Stimulated activated CD8-positive, alpha-beta memory T cell treated with anti-CD3 and anti-CD28 coated beads, Interleukin-12 subunit alpha, Interleukin-12 subunit beta, amount 100 ng/mL, for 4 hours (primary cell): ENCODE results near the gene NIPAL1.
A peak's percentile ranks its signal among the peaks of the same experiment; 100 is the strongest.
"Not testable (repeated sequence)": the region's sequence is repeated elsewhere in the genome, so short reads cannot be mapped to it uniquely, and the experiment has no call there.

Source experiments
- DNase-seq: peaks from one replicate; pipeline ENCODE4 v3.0.0-alpha.2; 2020; ENCODE audit warnings: low read depth

The NIPAL1 gene

GRCh38 chr4:48016141-48017107, at the start of gene NIPAL1, which contains the start of gene CNGA1:
TSS of gene NIPAL1 (plus strand) at chr4:48016772. CDS start at chr4:48016840, 68 bp downstream.
TSS of gene CNGA1 (minus strand) at chr4:48016681. CDS start at chr4:47952689, 63,992 bp downstream.
- peak; percentile 63 for DNase-seq

DNA sequence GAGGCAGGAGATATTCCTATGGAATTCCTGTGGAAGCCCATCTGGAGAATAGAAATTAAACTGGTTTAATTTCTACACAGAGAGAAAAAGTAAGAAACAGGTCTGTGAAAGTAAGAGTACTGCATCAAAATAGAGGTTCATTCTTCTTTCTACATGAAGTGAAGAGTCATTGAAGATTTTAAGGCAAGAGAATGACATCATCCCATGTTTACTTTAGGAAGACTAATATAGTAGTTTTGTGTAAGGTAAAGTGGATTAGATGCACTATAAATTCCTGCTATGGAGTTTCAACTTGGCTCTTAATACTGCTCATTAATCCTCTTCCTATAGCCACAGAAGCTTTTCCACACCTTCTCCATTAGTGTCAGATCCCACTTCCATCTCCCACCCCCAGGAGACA, 47.7 kb upstream of the NIPAL1 start:
- no peak for DNase-seq

- DNase-seq: no peak
These were observed 44.4 kb upstream of the NIPAL1 start for GRCh38 chr4:47972181-47972580.

DNA sequence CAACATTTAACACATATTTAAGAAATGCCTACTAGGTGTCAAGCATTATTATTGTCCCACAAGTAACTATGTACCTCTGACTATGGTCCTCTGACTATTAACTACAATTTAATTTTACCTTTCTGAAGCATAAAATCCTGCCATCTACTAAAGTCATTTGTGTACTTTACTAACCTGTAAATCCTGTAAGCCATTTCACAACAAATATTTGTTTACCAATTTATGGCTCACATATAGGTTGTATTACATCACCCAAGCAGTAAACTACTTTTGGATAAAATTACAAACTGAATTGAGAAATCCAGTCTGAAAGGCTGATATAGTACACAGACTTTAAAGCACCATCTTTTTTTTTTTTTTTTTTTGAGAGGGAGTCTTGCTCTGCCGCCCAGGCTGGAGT, 43.9 kb upstream of the NIPAL1 start:
- DNase-seq: no peak

DNA sequence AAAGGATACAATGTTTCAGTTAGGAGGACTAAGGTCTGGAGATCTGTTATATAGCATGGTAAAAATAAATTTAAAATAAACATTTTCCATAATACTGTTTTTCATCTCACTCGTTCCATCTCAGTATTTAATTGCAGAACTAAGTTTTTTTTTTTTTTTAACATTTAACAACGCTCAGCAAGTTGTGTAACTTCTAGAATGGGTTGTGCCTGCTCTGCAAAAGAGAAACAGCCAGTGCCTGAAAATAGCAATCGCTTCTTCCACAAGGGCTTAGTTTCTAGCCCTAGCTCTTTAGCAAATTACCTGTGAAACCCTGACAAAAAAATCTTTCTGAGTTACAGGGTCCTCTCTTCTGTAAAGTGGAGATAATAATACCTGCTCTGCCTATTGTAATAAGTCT, 42.0 kb upstream of the NIPAL1 start:
- no peak for DNase-seq

DNA sequence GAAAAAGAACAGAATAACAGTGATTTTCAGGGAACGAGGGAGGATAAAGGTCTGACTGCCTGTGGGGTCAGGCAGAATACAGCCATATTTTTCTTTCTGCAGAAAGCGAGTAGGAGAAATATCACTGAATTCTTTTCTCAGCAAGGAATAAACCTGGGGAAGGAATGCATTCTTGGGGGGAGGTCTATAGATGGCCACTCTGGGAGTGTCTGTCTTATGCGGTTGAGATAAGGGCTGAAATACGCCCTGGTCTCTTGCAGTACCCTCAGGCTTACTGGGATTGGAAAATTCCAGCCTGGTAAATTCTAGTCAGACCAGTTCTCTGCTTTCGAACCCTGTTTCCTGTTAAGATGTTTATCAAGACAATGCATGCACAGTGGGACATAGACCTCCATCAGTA, 26.4 kb upstream of the NIPAL1 start:
- DNase-seq: no peak

DNA sequence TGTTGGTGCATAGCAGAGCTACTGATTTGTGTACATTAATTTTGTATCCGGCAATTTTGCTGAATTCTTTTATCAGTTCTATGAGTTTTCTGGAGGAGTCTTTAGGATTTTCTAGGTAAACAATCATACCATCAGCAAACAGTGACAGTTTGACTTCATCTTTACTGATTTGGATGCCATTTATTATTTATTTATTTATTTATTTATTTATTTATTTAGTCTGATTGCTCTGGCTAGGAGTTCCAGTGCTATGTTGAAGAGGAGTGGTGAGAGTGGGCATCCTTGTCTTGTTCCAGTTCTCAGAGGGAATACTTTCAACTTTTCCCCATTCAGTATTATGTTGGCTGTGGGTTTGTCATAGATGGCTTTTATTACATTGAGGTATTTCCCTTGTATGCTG, 24.1 kb upstream of the NIPAL1 start:
- DNase-seq: not testable (repeated sequence)

DNA sequence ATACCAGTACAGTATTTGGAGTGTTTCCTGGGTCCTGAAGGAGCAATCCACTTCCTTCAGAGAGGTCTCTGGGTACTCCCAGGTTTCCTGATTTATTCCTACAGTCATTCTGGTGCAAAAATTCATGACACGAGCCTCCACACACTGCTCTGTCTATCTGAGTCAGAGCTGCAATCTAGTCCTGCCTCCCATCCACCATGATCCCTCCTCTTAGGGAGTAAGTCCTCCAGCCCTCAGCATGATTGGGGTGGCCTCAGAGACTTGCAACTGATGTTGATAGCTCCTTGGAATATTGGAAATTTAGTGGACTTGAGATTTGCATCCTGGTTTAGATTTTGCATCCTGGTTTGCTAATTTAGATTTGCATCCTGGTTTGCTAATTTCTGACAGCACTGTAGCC, 20.6 kb upstream of the NIPAL1 start:
- no peak for DNase-seq

DNA sequence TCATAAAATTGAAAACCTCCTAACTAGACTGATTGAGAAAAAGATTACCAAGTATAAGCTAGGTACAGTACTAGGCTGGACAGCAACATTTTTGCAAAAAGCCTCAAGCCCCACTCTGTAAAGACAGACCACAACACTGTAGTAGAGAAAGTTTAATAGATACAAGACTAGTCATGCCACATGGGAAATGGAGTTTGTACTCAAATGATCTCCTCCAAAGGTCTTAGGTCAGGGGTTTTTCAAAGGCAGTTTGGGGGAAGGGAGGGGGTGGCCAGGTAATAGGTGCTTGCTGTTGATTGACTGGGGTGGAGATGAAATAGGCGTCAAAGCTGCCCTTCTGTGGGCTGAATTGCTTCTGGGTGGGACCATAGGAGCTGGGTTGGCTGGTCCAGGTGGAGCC, 14.3 kb upstream of the NIPAL1 start:
- DNase-seq: no peak

GRCh38 chr4:48003568-48003967, 13.0 kb upstream of the NIPAL1 start:
- not testable (repeated sequence) for DNase-seq

- no peak for DNase-seq
These were observed 10.8 kb upstream of the NIPAL1 start for GRCh38 chr4:48005781-48006180.

DNA sequence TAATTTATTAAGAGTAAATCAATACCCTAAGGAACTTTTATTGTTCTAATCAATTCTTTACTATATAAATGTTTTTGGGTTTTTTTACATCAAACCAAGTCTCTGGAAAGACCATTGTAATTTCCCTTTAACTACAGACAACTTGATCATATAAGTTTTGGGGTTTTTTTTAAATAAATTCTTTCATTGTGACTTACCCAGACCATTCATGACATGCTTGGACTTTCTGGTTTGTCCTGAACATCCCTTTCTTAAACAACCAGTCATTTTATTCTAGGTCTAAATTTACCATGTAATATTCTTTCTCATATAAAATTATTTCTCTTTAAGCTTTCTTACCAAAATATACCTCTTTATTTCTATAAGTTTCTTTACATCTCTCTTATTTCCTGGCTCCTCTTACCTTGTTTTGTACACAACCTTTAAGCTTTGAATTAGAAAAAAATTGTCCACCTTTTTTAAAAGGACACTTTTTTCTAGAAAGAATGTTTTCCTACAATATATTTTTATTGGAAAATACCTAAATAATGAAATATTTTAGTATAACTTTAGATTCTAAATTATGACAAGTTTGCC, 8.5 kb upstream of the NIPAL1 start:
- DNase-seq: no peak

DNA sequence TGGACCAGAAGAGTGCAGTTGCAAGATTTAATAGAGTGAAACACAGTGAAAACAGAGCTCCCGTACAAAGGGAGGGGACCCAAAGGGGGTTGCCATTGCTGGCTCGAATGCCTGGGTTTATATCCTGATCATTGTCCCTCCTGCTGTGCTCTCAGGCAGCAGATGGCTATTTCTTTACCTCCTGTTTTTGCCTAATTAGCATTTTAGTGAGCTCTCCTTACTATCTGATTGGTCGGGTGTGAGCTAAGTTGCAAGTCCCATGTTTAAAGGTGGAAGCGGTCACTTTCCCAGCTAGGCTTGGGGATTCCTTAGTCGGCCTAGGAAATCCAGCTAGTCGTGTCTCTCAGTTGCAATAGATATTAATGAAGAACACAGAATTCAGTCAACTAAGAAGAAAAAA, 5.7 kb upstream of the NIPAL1 start:
- DNase-seq: not testable (repeated sequence)

- no peak for DNase-seq
These were observed 4.8 kb upstream of the NIPAL1 start for GRCh38 chr4:48011722-48012121.

- no peak for DNase-seq
These were observed 3.7 kb upstream of the NIPAL1 start for GRCh38 chr4:48012824-48013223.

DNA sequence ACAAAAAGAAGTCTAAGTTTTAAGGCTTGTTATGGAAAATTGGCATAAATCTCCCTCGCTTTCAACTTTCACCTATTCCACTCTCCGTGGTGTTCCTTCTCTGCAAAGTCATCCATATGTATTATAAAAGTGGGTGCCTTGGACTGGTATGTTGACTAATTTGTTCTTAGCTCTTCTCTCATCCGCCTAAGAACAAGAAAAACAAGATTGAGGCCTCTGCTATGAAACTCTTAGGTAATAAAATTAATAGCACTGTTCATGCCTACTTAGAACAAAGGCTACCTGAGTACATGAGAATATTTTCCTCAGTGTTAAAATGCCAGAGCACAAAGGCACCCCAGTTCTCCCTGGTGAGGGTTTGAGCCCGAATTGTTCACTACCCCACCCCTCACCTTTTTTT, 1.4 kb upstream of the NIPAL1 start:
- DNase-seq: no peak

- no peak for DNase-seq
These were observed 894 bp upstream of the NIPAL1 start for GRCh38 chr4:48015678-48016077.

DNA sequence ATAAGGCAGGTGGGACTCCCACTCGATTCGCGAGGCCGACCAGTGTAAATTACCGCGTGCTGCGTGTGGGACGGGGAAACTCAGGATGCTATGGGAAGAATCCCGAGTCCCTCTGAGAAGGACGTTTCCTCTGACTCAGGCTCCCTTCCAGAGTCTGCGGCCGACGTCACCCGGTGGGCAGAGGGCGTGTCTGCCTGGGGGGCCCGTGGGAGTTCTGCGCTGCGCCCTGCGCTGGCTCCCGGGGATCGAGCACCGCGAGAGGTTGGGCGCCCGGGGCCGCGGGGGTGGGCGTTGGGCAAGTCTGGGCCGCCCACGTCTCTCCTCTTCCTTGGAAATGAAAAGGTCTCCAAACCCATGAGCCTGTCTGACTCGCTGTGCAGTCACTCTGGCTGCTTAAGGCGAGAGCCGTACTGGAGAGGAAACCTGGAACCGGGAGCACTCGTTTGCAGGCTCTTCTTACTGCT, 568 bp downstream of the NIPAL1 start:
- DNase-seq: peak; percentile 32

- DNase-seq: no peak
These were observed 1.5 kb downstream of the NIPAL1 start for GRCh38 chr4:48018112-48018511.

GRCh38 chr4:48021100-48021499, 4.5 kb downstream of the NIPAL1 start:
- no peak for DNase-seq

GRCh38 chr4:48022192-48022799, 5.7 kb downstream of the NIPAL1 start:
- DNase-seq: no peak

DNA sequence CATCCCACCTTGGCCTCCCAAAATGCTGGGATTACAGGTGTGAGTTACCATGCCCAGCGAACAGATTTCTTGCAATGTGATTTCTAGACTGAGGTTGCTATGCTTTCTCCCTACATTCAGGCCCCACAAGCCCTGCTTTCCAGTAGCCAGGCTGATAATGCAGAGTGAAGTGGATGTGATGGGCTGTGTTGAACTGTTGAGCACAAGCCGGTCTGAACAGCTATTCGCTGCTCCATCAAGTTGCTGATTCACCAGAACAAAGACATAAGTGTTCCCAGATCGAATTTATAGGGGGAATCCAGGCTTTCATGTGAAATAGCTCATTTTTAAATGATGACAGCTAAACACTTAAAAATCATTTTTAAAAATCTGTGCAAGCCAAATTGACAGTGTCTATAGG, 8.0 kb downstream of the NIPAL1 start:
- no peak for DNase-seq

GRCh38 chr4:48025005-48025404, 8.4 kb downstream of the NIPAL1 start:
- DNase-seq: no peak
